Loucy (cell line): Measurements from ENCODE around the gene SPATA25.

ENCODE experiments used
- CTCF ChIP-seq: fragments of 200-600 bp; sonication (generic); conservative IDR thresholded peaks from 2 replicates; pipeline ENCODE4 v1.5.1; 2014; ENCODE audit warnings: mild to moderate bottlenecking, antibody characterized with exemption, low read length
- EZH2phosphoT487 ChIP-seq: fragments of 200-600 bp; IDR thresholded peaks from 2 replicates; pipeline ENCODE4 v1.6.1; 2018; ENCODE audit warnings: antibody characterized with exemption, mild to moderate bottlenecking, moderate library complexity, borderline replicate concordance

DNA sequence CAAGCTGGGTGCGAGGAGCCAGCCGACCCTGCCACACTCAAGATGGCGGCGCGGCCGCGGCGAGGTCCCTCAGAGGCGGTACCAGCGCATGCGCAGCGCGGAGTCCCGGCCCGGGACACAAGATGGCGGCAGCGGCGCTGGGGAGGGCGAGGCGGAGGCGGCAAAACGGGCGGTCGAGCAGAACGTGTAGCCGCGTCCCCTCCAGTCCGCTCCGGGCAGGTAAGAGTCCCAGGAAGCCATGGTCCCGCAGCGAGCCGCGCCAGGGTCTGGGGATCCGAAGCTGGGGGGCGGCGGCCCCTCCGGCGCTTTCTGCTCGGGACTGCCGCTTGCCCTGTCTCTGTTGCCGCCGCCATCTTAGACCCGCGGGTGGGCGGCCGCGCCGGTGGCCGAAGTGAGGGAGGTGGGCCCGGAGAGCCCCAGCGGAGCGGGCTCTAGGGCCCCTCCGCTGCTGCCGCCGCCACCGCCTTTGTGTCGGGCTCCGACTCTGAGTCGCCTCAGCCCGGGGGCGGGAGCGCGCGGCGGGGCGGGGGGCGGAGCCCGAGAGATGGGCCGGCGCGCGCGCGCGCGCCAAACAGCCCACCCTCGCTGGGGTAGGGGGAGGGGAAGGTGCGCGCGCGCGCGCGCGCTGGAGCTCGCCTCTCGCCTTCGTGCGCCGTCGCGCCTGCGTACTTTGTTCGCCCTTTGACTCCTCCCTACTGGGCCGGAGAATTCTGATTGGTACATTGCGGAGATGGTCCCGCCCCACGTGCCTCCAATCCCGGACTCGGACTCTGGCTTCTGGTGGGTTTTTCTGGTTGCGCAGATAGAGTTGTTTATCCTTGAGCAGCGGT, 47.4 kb upstream of the SPATA25 start, which contains the start of gene PCIF1:
- TF ChIP-seq CTCF (no peak), EZH2phosphoT487 (no peak)
